SK-N-MC (cell line): ENCODE data around the gene GKN1.

ENCODE experiments used
- EZH2 ChIP-seq: fragments of 200-600 bp; sonication (generic); IDR thresholded peaks from one replicate; pipeline ENCODE4 v1.6.1; 2017; ENCODE audit warnings: antibody characterized with exemption
- FOXP2 ChIP-seq: optimal IDR thresholded peaks from 2 replicates; pipeline ENCODE3; 2011; ENCODE audit warnings: mild to moderate bottlenecking, moderate library complexity; ENCODE audit not compliant: insufficient read depth; ENCODE audit errors: extremely low read length, control extremely low read depth
- POLR2AphosphoS5 ChIP-seq: IDR thresholded peaks from 2 replicates; pipeline ENCODE4 v1.6.1; 2012; ENCODE audit warnings: mild to moderate bottlenecking, low read depth, low read length, borderline replicate concordance

DNA sequence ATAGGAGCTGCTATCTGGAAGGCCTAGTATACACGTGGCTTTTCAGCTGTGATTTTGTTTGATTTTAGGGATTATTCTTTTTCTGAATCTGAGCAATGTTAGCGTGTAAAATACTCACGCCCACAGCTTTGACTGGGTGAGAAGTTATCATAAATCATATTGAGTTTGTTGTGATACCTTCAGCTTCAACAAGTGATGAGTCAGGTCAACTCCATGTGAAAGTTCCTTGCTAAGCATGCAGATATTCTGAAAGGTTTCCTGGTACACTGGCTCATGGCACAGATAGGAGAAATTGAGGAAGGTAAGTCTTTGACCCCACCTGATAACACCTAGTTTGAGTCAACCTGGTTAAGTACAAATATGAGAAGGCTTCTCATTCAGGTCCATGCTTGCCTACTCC lies at the start of gene GKN1:
- no peak for TF ChIP-seq EZH2
- TF ChIP-seq FOXP2: no peak
- TF ChIP-seq POLR2AphosphoS5: no peak
